K562 (cell line): ENCODE results near the gene NIM1K. TPM values are rescaled to one million over a fixed set of nuclear protein-coding genes. Genes with fewer than 3 reads are reported as not detected.

Source experiments
- BACH1 ChIP-seq: fragments of 200-800 bp; sonication (Bioruptor generic); IDR thresholded peaks from 2 replicates; pipeline ENCODE4 v1.6.1; 2016; ENCODE audit warnings: missing genetic modification characterization, missing compliant biosample characterization
- BRF1 ChIP-seq: IDR thresholded peaks from 3 replicates; pipeline ENCODE4 v1.6.1; 2011; ENCODE audit warnings: borderline replicate concordance, mild to moderate bottlenecking; ENCODE audit not compliant: insufficient read length; ENCODE audit errors: extremely low read depth
- FOSL1 ChIP-seq: fragments of 200-800 bp; sonication (Bioruptor generic); conservative IDR thresholded peaks from 2 replicates; pipeline ENCODE4 v1.6.1; 2016; ENCODE audit warnings: missing genetic modification characterization, missing compliant biosample characterization
- SRSF3 ChIP-seq: fragments of 200-400 bp; formaldehyde crosslinking; IDR thresholded peaks from 2 replicates; pipeline ENCODE4 v1.6.1; 2016; ENCODE audit warnings: mild to moderate bottlenecking, low read length, moderate library complexity; ENCODE audit not compliant: insufficient read depth
- polyA plus RNA-seq, 8 experiments: library from polyadenylated mRNA; depleted of rRNA in 4 of 8; stranded (reverse) in 5 of 8; unstranded in 3 of 8; fragments of >200 nt; fragmentation: Nextera tagmentation in 2 of 8; fragmentation: Illumina TruSeq in 1 of 8; extraction: Ambion mirVana in 2 of 8; extraction: Trizol in 1 of 8; gene quantifications; 2 replicates each; pipeline versions ENCODE4 v1.2.1 to v1.2.3, GENCODE V29; 2011 to 2014; ENCODE audit warnings: inconsistent platforms in 1 of 8, missing spikeins in 1 of 8
- total RNA-seq, 7 experiments: library from RNA; depleted of rRNA in 6 of 7; stranded (reverse); fragments of >200 nt in 6 of 7; fragmentation: Illumina TruSeq in 2 of 7; extraction: Trizol in 2 of 7; gene quantifications; 2 replicates each; pipeline versions ENCODE4 v1.2.1 to v1.2.3, GENCODE V29; 2011 to 2021; ENCODE audit warnings: low replicate concordance in 1 of 7
- TF ChIP-seq, protein P1 (sequence below): fragments of 450-650 bp; IDR thresholded peaks from 2 replicates; pipeline ENCODE4 v1.6.1; 2018; ENCODE audit not compliant: partially characterized antibody
- TF ChIP-seq, protein P2 (sequence below): fragments of 450-650 bp; IDR thresholded peaks from 2 replicates; pipeline ENCODE4 v1.6.1; 2016; ENCODE audit warnings: low read depth, mild to moderate bottlenecking, moderate library complexity
- TF ChIP-seq, protein P3 (sequence below): fragments of 450-650 bp; IDR thresholded peaks from 2 replicates; pipeline ENCODE4 v1.6.1; 2018; ENCODE audit warnings: mild to moderate bottlenecking, low read depth; ENCODE audit not compliant: partially characterized antibody
- TF ChIP-seq, protein P4 (sequence below): fragments of 250-450 bp; sonication (Bioruptor Pico); IDR thresholded peaks from 2 replicates; pipeline ENCODE4 v1.8.0; 2021; ENCODE audit warnings: moderate library complexity, mild to moderate bottlenecking, inconsistent platforms

The NIM1K gene
- total and polyA plus RNA-seq, 9 of the 15 experiments (the other 6 are each of a cell fraction or from before 2014, with no cell fraction given): 0.03 to 0.34 (median 0.08) TPM; not detected in 3

DNA sequence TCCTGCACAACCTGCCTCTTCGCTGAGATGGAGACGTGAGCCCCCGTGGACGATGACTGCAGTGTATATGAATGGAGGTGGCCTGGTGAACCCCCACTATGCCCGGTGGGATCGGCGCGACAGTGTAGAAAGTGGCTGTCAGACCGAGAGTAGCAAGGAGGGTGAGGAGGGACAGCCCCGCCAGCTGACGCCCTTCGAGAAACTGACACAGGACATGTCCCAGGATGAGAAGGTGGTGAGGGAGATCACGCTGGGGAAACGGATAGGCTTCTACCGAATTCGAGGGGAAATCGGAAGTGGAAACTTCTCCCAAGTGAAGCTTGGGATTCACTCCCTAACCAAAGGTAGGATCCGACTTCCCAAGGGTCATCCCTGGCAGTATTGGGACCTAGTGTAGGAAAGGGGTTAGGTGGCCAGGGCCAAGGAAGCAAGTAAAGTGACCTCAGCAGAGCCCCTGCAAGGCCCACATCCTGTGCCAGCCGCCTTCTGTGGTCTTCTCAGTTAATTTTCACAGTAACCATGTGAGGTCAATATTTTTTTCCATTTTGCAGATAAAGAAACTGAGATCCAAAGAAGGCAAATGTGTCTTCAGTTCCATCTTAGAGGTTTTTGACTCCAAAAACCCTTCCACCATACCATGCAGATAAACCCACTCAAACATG, 53.8 kb downstream of the NIM1K start (continued):
- TF ChIP-seq, protein P1, sequence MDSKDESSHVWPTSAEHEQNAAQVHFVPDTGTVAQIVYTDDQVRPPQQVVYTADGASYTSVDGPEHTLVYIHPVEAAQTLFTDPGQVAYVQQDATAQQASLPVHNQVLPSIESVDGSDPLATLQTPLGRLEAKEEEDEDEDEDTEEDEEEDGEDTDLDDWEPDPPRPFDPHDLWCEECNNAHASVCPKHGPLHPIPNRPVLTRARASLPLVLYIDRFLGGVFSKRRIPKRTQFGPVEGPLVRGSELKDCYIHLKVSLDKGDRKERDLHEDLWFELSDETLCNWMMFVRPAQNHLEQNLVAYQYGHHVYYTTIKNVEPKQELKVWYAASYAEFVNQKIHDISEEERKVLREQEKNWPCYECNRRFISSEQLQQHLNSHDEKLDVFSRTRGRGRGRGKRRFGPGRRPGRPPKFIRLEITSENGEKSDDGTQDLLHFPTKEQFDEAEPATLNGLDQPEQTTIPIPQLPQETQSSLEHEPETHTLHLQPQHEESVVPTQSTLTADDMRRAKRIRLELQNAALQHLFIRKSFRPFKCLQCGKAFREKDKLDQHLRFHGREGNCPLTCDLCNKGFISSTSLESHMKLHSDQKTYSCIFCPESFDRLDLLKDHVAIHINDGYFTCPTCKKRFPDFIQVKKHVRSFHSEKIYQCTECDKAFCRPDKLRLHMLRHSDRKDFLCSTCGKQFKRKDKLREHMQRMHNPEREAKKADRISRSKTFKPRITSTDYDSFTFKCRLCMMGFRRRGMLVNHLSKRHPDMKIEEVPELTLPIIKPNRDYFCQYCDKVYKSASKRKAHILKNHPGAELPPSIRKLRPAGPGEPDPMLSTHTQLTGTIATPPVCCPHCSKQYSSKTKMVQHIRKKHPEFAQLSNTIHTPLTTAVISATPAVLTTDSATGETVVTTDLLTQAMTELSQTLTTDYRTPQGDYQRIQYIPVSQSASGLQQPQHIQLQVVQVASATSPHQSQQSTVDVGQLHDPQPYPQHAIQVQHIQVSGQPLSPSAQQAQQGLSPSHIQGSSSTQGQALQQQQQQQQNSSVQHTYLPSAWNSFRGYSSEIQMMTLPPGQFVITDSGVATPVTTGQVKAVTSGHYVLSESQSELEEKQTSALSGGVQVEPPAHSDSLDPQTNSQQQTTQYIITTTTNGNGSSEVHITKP: no peak
- TF ChIP-seq, protein P2, sequence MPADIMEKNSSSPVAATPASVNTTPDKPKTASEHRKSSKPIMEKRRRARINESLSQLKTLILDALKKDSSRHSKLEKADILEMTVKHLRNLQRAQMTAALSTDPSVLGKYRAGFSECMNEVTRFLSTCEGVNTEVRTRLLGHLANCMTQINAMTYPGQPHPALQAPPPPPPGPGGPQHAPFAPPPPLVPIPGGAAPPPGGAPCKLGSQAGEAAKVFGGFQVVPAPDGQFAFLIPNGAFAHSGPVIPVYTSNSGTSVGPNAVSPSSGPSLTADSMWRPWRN: no peak
- TF ChIP-seq, protein P3, sequence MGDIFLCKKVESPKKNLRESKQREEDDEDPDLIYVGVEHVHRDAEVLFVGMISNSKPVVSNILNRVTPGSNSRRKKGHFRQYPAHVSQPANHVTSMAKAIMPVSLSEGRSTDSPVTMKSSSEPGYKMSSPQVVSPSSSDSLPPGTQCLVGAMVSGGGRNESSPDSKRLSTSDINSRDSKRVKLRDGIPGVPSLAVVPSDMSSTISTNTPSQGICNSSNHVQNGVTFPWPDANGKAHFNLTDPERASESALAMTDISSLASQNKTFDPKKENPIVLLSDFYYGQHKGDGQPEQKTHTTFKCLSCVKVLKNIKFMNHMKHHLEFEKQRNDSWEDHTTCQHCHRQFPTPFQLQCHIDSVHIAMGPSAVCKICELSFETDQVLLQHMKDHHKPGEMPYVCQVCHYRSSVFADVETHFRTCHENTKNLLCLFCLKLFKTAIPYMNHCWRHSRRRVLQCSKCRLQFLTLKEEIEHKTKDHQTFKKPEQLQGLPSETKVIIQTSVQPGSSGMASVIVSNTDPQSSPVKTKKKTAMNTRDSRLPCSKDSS: no peak
- TF ChIP-seq BACH1 (tag) (no peak), SRSF3 (no peak), FOSL1 (tag) (no peak), BRF1 (no peak)
- TF ChIP-seq, protein P4, sequence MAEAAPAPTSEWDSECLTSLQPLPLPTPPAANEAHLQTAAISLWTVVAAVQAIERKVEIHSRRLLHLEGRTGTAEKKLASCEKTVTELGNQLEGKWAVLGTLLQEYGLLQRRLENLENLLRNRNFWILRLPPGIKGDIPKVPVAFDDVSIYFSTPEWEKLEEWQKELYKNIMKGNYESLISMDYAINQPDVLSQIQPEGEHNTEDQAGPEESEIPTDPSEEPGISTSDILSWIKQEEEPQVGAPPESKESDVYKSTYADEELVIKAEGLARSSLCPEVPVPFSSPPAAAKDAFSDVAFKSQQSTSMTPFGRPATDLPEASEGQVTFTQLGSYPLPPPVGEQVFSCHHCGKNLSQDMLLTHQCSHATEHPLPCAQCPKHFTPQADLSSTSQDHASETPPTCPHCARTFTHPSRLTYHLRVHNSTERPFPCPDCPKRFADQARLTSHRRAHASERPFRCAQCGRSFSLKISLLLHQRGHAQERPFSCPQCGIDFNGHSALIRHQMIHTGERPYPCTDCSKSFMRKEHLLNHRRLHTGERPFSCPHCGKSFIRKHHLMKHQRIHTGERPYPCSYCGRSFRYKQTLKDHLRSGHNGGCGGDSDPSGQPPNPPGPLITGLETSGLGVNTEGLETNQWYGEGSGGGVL (CRISPR knock-in tag): no peak
